Testis (tissue), 3 donors: ENCODE data around the gene TM2D1. TPM values are rescaled to one million over a fixed set of nuclear protein-coding genes. Genes with fewer than 3 reads are reported as not detected.
"Not testable (repeated sequence)": the region's sequence is repeated elsewhere in the genome, so short reads cannot be mapped to it uniquely, and the experiment has no call there.

ENCODE experiments used
- DNase-seq: peaks from one replicate; pipeline ENCODE4 v3.0.0-alpha.2; 2019
- H3K27ac ChIP-seq, 2 donors: fragments of 200-600 bp; sonication (generic); one replicate each; pipeline ENCODE4 v1.5.1; 2019
- H3K27me3 ChIP-seq: fragments of 200-600 bp; sonication (generic); one replicate; pipeline ENCODE4 v1.5.1; 2019
- H3K36me3 ChIP-seq: fragments of 200-600 bp; sonication (generic); one replicate; pipeline ENCODE4 v1.5.1; 2017; ENCODE audit warnings: low read depth; ENCODE audit errors: missing control alignments
- H3K4me1 ChIP-seq: fragments of 200-600 bp; sonication (generic); one replicate; pipeline ENCODE4 v1.5.1; 2019
- H3K4me3 ChIP-seq, 2 donors: fragments of 200-600 bp; sonication (generic); one replicate each; pipeline ENCODE4 v1.5.1; 2017 to 2019
- H3K9me3 ChIP-seq: fragments of 200-600 bp; sonication (generic); one replicate; pipeline ENCODE4 v1.5.1; 2017
- CTCF ChIP-seq, 3 experiments: fragments of 450-650 bp in 2 of 3; fragments of 200-600 bp in 1 of 3; sonication (generic) in 1 of 3; IDR thresholded peaks; one replicate each; pipeline ENCODE4 v1.5.1; 2016 to 2019; ENCODE audit warnings: antibody characterized with exemption in 3 of 3, mild to moderate bottlenecking in 2 of 3, moderate library complexity in 1 of 3
- POLR2A ChIP-seq: fragments of 450-650 bp; IDR thresholded peaks from one replicate; pipeline ENCODE4 v1.6.1; 2017; ENCODE audit warnings: antibody characterized with exemption, mild to moderate bottlenecking, moderate library complexity
- WGBS, 2 donors: methylation state at CpG; one replicate each; pipeline ENCODE4 v1.1.5; 2018; 5-methylcytosine and 5-hydroxymethylcytosine counted together
- intact Hi-C: fragments of 100-400 bp; cut with DNase I; formaldehyde crosslinking; loops from one replicate; pipeline ENCODE4 v1.15.1; 2023; ENCODE audit warnings: low total_unique reads
- polyA plus RNA-seq: library from polyadenylated mRNA; stranded (reverse); fragments of 350-450 nt; fragmentation: Illumina TruSeq; extraction: RNeasy Lipid Tissue Mini Kit (QIAGEN cat#74804); gene quantifications from one replicate; pipeline ENCODE4 v1.2.3, GENCODE V29; 2014; ENCODE audit warnings: low read depth, low replicate concordance; ENCODE audit not compliant: insufficient read depth
- total RNA-seq, 2 donors: library from RNA; depleted of rRNA; stranded (reverse); fragments of >200 nt; gene quantifications; one replicate each; pipeline ENCODE4 v1.2.3, GENCODE V29; 2016

TM2D1 gene
- total and polyA plus RNA-seq, 3 donors from 2014 or later = 57.1 to 68.9 (median 67.3) TPM

GRCh38 chr1:61682891-61683290, 42.0 kb downstream of the TM2D1 start:
- no peak for DNase-seq
- Histone ChIP-seq H3K27ac (no peak overlapping the region), H3K4me1 (no peaks in the 10 kb centered on the region), H3K9me3 (no peaks in the 10 kb centered on the region), H3K4me3 (no peak overlapping the region), H3K27me3 (no peaks in the 10 kb centered on the region), H3K36me3 (no peaks in the 10 kb centered on the region)
- intact Hi-C loops = no loop called here
- 76 to 82% methylated on average over 3 of the region's 3 CpGs for WGBS, 2 donors
- TF ChIP-seq POLR2A = no peak
- no peak for TF ChIP-seq CTCF (IDR thresholded peaks at IDR 0.05)

DNA sequence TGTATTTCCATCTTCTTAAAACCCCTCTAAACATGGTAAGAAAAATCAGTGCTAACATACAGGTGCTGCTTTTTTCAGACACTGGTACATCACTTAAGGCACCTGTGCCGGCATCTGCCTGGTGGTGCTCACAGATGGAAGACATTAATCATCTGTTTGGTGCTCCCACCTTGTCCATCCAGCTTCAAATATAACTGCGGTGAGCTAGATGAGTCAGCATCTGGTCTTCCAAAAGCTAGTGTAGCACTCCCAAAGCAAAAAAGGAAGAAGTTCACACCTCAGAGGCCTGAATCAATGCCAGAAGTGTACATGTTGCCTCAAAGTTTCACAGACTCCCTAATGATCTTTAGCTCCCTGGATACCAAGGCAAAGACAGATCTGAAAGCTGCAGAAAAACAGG, 44.4 kb downstream of the TM2D1 start:
- H3K4me3 ChIP-seq = no peak overlapping the region
- no peaks in the 10 kb centered on the region for H3K4me1 ChIP-seq
- no peak for DNase-seq
- 93 to 100% methylated on average over 2 of the region's 2 CpGs for WGBS, 2 donors
- no peaks in the 10 kb centered on the region for H3K9me3 ChIP-seq
- intact Hi-C loops = no loop called here
- no peaks in the 10 kb centered on the region for H3K27me3 ChIP-seq
- TF ChIP-seq CTCF (IDR thresholded peaks at IDR 0.05) = no peak
- TF ChIP-seq POLR2A = no peak
- H3K36me3 ChIP-seq = no peaks in the 10 kb centered on the region
- no peak overlapping the region for H3K27ac ChIP-seq

GRCh38 chr1:61676881-61677280, 48.1 kb downstream of the TM2D1 start:
- H3K9me3 ChIP-seq, H3K27me3 ChIP-seq, intact Hi-C loops, H3K4me3 ChIP-seq, H3K27ac ChIP-seq, DNase-seq, H3K4me1 ChIP-seq, H3K36me3 ChIP-seq: not testable (repeated sequence)
- 91 to 95% methylated on average over 2 of the region's 2 CpGs for WGBS, 2 donors

DNA sequence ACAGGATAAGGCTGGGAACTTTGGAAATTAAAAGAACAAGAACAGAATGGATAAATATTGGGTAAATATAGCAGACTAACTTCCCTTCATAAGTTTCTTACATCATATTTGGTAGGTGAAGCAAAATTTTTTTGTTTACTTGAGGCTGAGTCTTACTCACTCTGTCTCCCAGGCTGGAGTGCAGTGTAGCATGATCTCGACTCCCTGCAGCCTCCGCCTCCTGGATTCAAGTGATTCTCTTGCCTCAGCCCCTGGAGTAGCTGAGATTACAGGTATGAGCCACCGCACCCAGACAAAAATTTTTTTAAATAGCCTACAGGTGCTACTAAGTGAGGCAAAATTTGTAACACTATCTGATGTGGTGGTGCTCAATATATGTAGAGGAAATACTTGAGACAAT, 50.7 kb downstream of the TM2D1 start:
- H3K4me1 ChIP-seq = no peaks in the 10 kb centered on the region
- H3K9me3 ChIP-seq = no peaks in the 10 kb centered on the region
- no peaks in the 10 kb centered on the region for H3K36me3 ChIP-seq
- no peak overlapping the region for H3K4me3 ChIP-seq
- intact Hi-C loops = no loop called here
- H3K27ac ChIP-seq = no peak overlapping the region
- DNase-seq = no peak
- no peaks in the 10 kb centered on the region for H3K27me3 ChIP-seq
- TF ChIP-seq POLR2A = no peak
- TF ChIP-seq CTCF (IDR thresholded peaks at IDR 0.05) = no peak
- WGBS, 2 donors = 81 to 92% methylated on average over 3 of the region's 3 CpGs

- no peaks in the 10 kb centered on the region for H3K36me3 ChIP-seq
- WGBS, 2 donors = 91 to 93% methylated on average over 4 of the region's 4 CpGs
- H3K27ac ChIP-seq = no peak overlapping the region
Observed at GRCh38 chr1:61672376-61672775, 52.6 kb downstream of the TM2D1 start.

More at GRCh38 chr1:61672376-61672775, 52.6 kb downstream of the TM2D1 start:
- Histone ChIP-seq H3K27me3 (no peaks in the 10 kb centered on the region), H3K4me3 (no peak overlapping the region), H3K4me1 (no peaks in the 10 kb centered on the region), H3K9me3 (no peaks in the 10 kb centered on the region)
- TF ChIP-seq POLR2A (no peak), CTCF (IDR thresholded peaks at IDR 0.05) (no peak)
- DNase-seq = no peak
- intact Hi-C loops = no loop called here
